Left hindlimb (tissue), 1 donor: ENCODE data around the gene CEP97.
"Not testable (repeated sequence)": the region's sequence is repeated elsewhere in the genome, so short reads cannot be mapped to it uniquely, and the experiment has no call there.

Experiments
- DNase-seq: peaks from one replicate; pipeline ENCODE4 v3.0.0-alpha.2; 2018

Gene CEP97

GRCh38 chr3:101702726-101703125 is 21.7 kb upstream of the CEP97 start:
- DNase-seq: no peak

GRCh38 chr3:101703169-101703568 is 21.2 kb upstream of the CEP97 start:
- no peak for DNase-seq

GRCh38 chr3:101704639-101705038 is 19.8 kb upstream of the CEP97 start:
- not testable (repeated sequence) for DNase-seq

- no peak for DNase-seq
Measured at GRCh38 chr3:101709126-101709525, 15.3 kb upstream of the CEP97 start.

GRCh38 chr3:101718455-101718854 is 6.0 kb upstream of the CEP97 start:
- no peak for DNase-seq

- no peak for DNase-seq
Measured at GRCh38 chr3:101719604-101720185, 4.7 kb upstream of the CEP97 start.

GRCh38 chr3:101720851-101721840 is 3.3 kb upstream of the CEP97 start:
- DNase-seq: no peak

GRCh38 chr3:101722394-101723173 is 1.8 kb upstream of the CEP97 start:
- DNase-seq: no peak

- DNase-seq: peak; percentile 55
Measured at GRCh38 chr3:101725194-101725889, 928 bp downstream of the CEP97 start.

- DNase-seq: no peak
Measured at GRCh38 chr3:101725890-101726275, 1.5 kb downstream of the CEP97 start.

- DNase-seq: no peak
Measured at GRCh38 chr3:101729586-101729985, 5.2 kb downstream of the CEP97 start.

GRCh38 chr3:101730839-101731238 is 6.4 kb downstream of the CEP97 start:
- DNase-seq: no peak

GRCh38 chr3:101732240-101732641 is 7.8 kb downstream of the CEP97 start:
- no peak for DNase-seq

GRCh38 chr3:101735833-101736232 is 11.4 kb downstream of the CEP97 start:
- no peak for DNase-seq

GRCh38 chr3:101741914-101742313 is 17.5 kb downstream of the CEP97 start:
- DNase-seq: not testable (repeated sequence)

- no peak for DNase-seq
Measured at GRCh38 chr3:101744811-101745210, 20.4 kb downstream of the CEP97 start.

- not testable (repeated sequence) for DNase-seq
Measured at GRCh38 chr3:101745934-101746333, 21.5 kb downstream of the CEP97 start.

- not testable (repeated sequence) for DNase-seq
Measured at GRCh38 chr3:101753386-101754113, 29.1 kb downstream of the CEP97 start.

GRCh38 chr3:101758224-101758623 is 33.8 kb downstream of the CEP97 start:
- DNase-seq: no peak

- DNase-seq: no peak
Measured at GRCh38 chr3:101762041-101762646, 37.7 kb downstream of the CEP97 start.

GRCh38 chr3:101777745-101778281 is 53.4 kb downstream of the CEP97 start:
- not testable (repeated sequence) for DNase-seq
